SK-N-SH (cell line): ENCODE results near the gene DIAPH2.

ENCODE experiments used
- CTCF ChIP-seq: fragments of 200-600 bp; sonication (generic); IDR thresholded peaks from 2 replicates; pipeline ENCODE4 v1.6.1; 2017; ENCODE audit warnings: antibody characterized with exemption, mild to moderate bottlenecking, moderate library complexity
- FOXM1 ChIP-seq: IDR thresholded peaks from 2 replicates; pipeline ENCODE4 v1.4.0; 2012; ENCODE audit warnings: low read depth, mild to moderate bottlenecking
- MAX ChIP-seq: IDR thresholded peaks from 2 replicates; pipeline ENCODE4 v1.4.0; 2012; ENCODE audit warnings: low read depth
- MXI1 ChIP-seq: IDR thresholded peaks from 2 replicates; pipeline ENCODE4 v1.6.1; 2012; ENCODE audit warnings: mild to moderate bottlenecking, low read depth, low read length, improper control_type of control experiment
- NFIC ChIP-seq: IDR thresholded peaks from 2 replicates; pipeline ENCODE4 v1.4.0; 2012; ENCODE audit warnings: borderline replicate concordance
- POLR2AphosphoS5 ChIP-seq: IDR thresholded peaks from 2 replicates; pipeline ENCODE4 v1.6.1; 2012; ENCODE audit warnings: low read depth, low read length
- SIN3A ChIP-seq: IDR thresholded peaks from 2 replicates; pipeline ENCODE4 v1.6.1; 2012; ENCODE audit warnings: low read depth, mild to moderate bottlenecking, low read length, moderate library complexity, borderline replicate concordance
- YY1 ChIP-seq: IDR thresholded peaks from 2 replicates; pipeline ENCODE4 v1.4.0; 2012; ENCODE audit warnings: low read depth, mild to moderate bottlenecking

- TF ChIP-seq MAX (no peak), NFIC (no peak), POLR2AphosphoS5 (no peak), CTCF (no peak), MXI1 (no peak), FOXM1 (no peak), YY1 (no peak), SIN3A (no peak)
Observed at GRCh38 chrX:97158269-97158668, 473.6 kb downstream of the DIAPH2 start.
